ENCODE data around the gene ABTB2.

The ABTB2 gene

DNA sequence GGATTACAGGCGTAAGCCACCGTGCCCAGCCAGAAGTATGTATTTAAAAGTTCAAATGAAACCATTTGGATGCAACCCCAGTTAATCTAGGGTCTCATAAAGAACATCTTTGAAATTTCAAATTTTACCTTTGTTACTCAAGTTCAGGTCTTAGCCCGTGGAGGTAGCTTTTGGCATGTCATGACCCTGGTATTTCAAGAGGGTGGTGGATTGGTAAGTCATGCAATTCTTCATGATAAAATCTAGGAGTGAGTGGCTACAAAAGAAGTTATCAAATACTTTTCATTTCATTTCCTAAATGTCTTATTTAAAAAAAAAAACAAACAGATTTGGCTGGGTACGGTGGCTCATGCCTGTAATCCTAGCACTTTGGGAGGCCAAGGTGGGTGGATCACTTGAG, 80.6 kb downstream of the ABTB2 start:
- TF ChIP-seq, protein P1, sequence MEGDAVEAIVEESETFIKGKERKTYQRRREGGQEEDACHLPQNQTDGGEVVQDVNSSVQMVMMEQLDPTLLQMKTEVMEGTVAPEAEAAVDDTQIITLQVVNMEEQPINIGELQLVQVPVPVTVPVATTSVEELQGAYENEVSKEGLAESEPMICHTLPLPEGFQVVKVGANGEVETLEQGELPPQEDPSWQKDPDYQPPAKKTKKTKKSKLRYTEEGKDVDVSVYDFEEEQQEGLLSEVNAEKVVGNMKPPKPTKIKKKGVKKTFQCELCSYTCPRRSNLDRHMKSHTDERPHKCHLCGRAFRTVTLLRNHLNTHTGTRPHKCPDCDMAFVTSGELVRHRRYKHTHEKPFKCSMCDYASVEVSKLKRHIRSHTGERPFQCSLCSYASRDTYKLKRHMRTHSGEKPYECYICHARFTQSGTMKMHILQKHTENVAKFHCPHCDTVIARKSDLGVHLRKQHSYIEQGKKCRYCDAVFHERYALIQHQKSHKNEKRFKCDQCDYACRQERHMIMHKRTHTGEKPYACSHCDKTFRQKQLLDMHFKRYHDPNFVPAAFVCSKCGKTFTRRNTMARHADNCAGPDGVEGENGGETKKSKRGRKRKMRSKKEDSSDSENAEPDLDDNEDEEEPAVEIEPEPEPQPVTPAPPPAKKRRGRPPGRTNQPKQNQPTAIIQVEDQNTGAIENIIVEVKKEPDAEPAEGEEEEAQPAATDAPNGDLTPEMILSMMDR (conservative IDR thresholded peaks at IDR 0.05): no peak
- no peak for TF ChIP-seq ZFX (IDR thresholded peaks at IDR 0.05)
- no peak overlapping the region for H3K27ac ChIP-seq

GRCh38 chr11:34276352-34276864, 81.4 kb downstream of the ABTB2 start:
- no peak for TF ChIP-seq ZFX (IDR thresholded peaks at IDR 0.05)
- TF ChIP-seq, protein P1 (conservative IDR thresholded peaks at IDR 0.05): no peak
- H3K27ac ChIP-seq: no peak overlapping the region

DNA sequence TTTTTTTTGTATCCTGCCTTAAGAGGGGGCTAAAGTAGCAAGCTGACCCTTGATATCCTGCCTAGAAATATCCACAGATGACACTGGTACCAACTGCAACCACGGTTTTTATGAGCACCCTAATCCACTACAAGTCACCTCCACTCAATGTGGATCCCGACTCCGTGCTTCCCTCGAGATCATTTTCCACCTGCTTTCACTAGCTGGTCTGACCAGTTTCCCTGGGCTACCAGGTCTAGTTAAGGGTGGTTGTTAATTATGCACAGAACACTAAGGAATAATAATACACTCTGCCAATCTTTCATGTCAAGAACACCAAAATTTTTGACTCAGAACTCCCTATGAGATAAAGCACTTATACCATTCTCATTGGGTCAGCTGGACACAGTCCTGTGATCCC, 82.3 kb downstream of the ABTB2 start:
- TF ChIP-seq ZFX (IDR thresholded peaks at IDR 0.05): no peak
- TF ChIP-seq, protein P1 (conservative IDR thresholded peaks at IDR 0.05): no peak
- H3K27ac ChIP-seq: peak overlapping the region; percentile 77

DNA sequence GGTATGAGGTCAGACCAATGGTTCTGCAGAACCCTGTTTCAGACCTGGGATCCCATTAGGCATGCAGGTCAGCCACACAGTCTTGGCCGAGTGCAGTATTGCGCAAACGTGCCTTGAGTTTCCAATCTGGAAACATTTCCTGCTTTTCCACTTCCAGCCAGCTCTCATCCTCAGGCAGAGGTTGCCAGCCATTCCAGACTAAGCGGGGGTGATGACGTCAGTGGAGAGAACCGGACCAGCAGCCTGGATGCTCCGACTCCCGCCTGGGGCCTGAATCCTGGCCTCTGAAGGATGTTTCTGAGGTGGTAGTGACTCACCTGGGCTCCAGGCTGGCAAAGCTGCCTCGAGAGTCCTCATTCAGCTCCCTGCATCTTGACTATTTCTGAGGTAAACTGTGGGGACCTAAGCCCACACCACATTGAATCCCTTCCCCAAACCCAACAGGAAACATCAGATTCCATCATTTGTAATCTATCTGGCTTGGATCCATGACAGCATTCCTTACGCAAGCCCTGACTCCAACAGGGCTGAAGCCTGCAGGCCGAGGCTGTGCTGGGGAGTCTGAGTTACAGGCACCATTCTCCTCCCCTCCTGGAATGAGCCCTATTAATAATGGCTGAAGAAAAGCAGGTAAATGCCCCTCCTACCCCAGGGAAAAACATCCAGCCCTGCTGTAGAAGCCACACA, 83.0 kb downstream of the ABTB2 start:
- TF ChIP-seq, protein P1 (conservative IDR thresholded peaks at IDR 0.05): no peak
- TF ChIP-seq ZFX (IDR thresholded peaks at IDR 0.05): peak; percentile 27; the same call in 1 of the 2 replicates
- peak overlapping the region; percentile 77 for H3K27ac ChIP-seq

GRCh38 chr11:34273099-34273498, 84.7 kb downstream of the ABTB2 start:
- H3K27ac ChIP-seq: no peak overlapping the region
- no peak for TF ChIP-seq ZFX (IDR thresholded peaks at IDR 0.05)

DNA sequence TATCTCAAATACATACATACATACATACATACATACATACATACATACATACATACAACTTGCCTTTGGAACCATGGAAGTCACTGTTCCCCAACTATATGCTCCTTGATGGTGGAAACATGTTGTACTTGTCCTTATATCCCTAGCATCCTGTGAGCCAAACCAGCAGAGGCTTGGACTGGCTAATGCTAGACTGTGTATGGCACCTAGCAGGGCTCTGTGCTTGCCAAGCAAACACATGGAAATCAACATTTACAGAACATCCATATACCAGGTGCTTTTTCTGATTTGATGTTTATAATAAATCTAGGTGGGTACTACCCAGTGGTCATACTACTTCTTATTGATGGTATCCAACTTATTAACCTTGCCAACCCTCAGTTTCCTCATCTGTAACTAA, 86.1 kb downstream of the ABTB2 start:
- TF ChIP-seq, protein P1 (conservative IDR thresholded peaks at IDR 0.05): no peak
- TF ChIP-seq ZFX (IDR thresholded peaks at IDR 0.05): no peak
- no peak overlapping the region for H3K27ac ChIP-seq

- no peak overlapping the region for H3K27ac ChIP-seq
- no peak for TF ChIP-seq ZFX (IDR thresholded peaks at IDR 0.05)
- TF ChIP-seq, protein P1 (conservative IDR thresholded peaks at IDR 0.05): no peak
Measured at GRCh38 chr11:34270711-34271110, 87.1 kb downstream of the ABTB2 start.
